ENCODE measurements around the gene SLC6A18.

SLC6A18 gene

DNA sequence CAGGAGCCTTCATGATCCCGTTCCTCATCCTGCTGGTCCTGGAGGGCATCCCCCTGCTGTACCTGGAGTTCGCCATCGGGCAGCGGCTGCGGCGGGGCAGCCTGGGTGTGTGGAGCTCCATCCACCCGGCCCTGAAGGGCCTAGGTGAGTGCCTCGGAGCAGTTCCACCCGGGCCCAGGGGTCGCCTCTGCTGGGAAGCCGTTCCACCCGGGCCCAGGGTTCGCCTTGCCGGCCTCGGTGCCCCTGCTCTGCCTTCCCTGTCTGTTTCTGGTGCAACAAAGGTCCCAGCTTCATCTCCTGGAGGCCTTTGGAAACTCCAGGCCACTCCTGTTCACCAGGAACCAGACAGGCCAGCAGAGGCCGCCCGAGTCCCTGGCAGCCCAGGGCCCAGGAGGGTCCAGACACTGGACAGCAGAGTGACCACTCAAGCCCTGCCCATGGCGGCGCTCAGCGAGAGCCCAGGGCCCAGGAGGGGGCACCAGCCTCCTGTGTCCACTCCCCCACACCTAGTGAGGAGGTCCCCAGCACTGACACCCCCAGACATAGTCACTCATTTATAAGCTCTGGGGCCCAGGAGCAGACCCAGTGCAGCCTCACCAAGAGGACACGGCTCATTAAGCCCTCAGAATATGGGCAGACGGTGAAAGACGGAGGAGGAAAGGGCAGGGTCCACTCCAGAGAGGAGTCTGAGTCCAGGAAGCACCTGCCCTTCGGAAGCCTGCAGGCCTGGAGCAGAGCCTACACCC lies 16.3 kb upstream of the SLC6A18 start:
- TF ChIP-seq, protein P1, sequence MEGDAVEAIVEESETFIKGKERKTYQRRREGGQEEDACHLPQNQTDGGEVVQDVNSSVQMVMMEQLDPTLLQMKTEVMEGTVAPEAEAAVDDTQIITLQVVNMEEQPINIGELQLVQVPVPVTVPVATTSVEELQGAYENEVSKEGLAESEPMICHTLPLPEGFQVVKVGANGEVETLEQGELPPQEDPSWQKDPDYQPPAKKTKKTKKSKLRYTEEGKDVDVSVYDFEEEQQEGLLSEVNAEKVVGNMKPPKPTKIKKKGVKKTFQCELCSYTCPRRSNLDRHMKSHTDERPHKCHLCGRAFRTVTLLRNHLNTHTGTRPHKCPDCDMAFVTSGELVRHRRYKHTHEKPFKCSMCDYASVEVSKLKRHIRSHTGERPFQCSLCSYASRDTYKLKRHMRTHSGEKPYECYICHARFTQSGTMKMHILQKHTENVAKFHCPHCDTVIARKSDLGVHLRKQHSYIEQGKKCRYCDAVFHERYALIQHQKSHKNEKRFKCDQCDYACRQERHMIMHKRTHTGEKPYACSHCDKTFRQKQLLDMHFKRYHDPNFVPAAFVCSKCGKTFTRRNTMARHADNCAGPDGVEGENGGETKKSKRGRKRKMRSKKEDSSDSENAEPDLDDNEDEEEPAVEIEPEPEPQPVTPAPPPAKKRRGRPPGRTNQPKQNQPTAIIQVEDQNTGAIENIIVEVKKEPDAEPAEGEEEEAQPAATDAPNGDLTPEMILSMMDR (IDR thresholded peaks at IDR 0.05; ENCODE audit: borderline replicate concordance, insufficient read depth, low read depth, low read length), result no peak

DNA sequence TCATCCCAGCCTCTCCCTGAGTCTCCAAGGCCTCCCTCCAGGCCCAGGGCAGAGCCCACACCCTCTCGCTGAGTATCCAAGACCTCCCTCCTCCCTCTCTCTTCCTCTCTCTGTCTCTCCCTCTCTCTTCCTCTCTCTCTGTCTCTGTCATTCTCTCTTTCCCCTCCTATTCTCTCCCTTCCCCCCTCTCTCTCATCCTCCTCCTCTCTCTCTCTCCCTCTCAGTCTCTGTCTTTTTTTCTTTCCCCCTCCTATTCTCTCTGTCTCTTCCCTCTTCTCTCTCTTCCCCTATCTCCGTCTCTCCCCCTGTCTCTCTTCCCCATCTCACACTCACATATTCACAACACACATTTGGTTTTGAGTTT lies 15.7 kb upstream of the SLC6A18 start:
- no peak overlapping the region for H3K4me3 ChIP-seq (ENCODE audit: low read depth, low read length)
- TF ChIP-seq, protein P1 (IDR thresholded peaks at IDR 0.05; ENCODE audit: borderline replicate concordance, insufficient read depth, low read depth, low read length), result no peak

More for the DNA sequence above, 16.3 kb upstream of the SLC6A18 start:
- H3K4me3 ChIP-seq (ENCODE audit: low read depth, low read length), result no peak overlapping the region

DNA sequence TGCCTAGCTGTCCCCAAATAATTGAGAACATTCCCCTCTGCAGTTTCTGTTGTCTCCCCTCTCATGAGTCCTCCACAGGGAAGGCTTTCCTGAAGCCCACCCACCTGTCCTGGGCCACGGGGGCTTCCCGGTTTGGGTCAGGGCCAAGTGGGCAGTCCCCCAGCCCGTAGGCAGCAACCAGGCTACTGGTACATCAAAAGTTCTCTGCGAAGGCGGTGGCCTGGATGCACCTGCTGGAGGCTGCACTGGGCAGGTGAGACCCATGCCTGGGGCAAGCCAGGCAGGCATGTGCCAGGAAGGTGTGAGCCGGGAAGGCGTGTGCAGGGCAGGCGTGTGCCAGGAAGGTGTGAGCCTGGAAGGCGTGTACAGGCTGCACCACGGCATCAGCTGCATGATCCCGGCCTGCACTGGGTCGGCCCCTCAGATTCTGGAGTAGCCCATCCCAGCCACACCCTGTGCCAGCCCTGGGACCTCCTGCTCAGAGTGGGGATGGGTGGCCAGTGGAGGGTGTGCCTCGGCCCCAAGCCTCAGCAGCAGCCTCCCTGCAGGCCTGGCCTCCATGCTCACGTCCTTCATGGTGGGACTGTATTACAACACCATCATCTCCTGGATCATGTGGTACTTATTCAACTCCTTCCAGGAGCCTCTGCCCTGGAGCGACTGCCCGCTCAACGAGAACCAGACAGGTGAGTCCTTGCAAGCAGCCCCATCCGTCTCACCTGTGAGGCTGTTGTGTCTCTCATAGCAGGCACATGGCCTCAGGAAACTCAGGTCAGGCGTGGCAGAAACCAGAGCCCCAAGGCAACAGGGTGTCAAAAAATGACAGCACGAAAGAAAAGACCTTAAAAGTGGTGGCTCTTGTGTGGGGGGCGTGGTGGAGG lies 15.0 kb upstream of the SLC6A18 start:
- TF ChIP-seq, protein P1 (IDR thresholded peaks at IDR 0.05; ENCODE audit: borderline replicate concordance, insufficient read depth, low read depth, low read length), result no peak
- H3K4me3 ChIP-seq (ENCODE audit: low read depth, low read length), result no peak overlapping the region

DNA sequence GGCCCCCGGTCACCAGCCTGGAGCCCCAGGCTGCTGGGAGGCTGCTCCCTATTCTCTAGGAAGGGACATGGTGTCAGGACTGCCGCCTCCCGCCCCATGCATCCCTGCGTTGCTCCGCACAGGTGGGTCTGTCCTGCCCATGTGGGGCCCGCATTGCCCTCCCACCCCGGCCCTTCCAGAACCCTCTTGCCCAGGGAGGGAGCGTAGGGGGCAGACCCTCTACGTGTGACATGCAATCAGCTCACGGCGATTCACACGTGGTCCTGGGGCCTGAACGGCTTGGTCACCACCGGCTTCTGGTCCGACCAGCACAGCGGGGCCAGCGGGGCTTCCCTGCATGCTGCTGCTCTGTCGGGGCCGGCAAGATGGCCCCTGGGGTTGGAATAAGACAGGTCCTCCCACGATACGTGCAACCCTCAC lies 14.3 kb upstream of the SLC6A18 start:
- TF ChIP-seq, protein P1 (IDR thresholded peaks at IDR 0.05; ENCODE audit: borderline replicate concordance, insufficient read depth, low read depth, low read length), result no peak

DNA sequence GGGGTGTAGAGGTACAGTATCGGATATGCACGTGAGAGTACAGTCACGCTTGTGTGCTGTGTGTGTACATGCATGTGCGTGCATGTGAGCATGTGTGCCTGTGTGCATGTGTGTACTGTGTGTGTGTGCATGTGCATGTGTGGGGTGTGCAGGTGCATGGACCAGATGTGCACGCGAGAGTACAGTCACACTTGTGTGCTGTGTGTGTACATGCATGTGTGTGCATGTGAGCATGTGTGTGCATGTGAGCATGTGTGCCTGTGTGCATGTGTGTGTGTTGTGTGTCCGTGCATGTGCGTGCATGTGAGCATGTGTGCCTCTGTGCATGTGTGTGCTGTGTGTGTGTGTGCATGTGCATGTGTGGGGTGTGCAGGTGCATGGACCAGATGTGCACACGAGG lies 13.5 kb upstream of the SLC6A18 start:
- TF ChIP-seq, protein P1 (IDR thresholded peaks at IDR 0.05; ENCODE audit: borderline replicate concordance, insufficient read depth, low read depth, low read length), result no peak
- no peak overlapping the region for H3K4me3 ChIP-seq (ENCODE audit: low read depth, low read length)

More for the DNA sequence above, 14.3 kb upstream of the SLC6A18 start:
- H3K4me3 ChIP-seq (ENCODE audit: low read depth, low read length), result no peak overlapping the region

DNA sequence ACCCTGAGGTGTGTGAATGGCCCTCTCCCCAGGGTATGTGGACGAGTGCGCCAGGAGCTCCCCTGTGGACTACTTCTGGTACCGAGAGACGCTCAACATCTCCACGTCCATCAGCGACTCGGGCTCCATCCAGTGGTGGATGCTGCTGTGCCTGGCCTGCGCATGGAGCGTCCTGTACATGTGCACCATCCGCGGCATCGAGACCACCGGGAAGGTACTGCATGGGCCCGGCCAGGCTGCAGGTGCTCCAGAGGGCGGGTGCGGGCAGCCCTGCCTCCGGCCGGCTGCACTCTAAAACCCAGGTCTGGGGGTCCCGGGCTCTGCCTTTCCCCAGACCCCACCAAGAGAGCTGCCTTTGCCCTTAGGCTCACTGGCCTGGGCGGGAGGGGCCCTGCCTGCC lies 12.9 kb upstream of the SLC6A18 start:
- TF ChIP-seq, protein P1 (IDR thresholded peaks at IDR 0.05; ENCODE audit: borderline replicate concordance, insufficient read depth, low read depth, low read length), result no peak
- H3K4me3 ChIP-seq (ENCODE audit: low read depth, low read length), result no peak overlapping the region

All from GM12875 (cell line).